LNCAP (cell line): ENCODE data around the gene CX3CL1.

Source experiments
- CTCF ChIP-seq: fragments of 450-650 bp; IDR thresholded peaks from 2 replicates; pipeline ENCODE4 v1.5.1; 2017; ENCODE audit warnings: mild to moderate bottlenecking

Gene CX3CL1

GRCh38 chr16:57427824-57428223 is 55.5 kb downstream of the CX3CL1 start:
- no peak for TF ChIP-seq CTCF

GRCh38 chr16:57430955-57431354 is 58.7 kb downstream of the CX3CL1 start:
- no peak for TF ChIP-seq CTCF

- TF ChIP-seq CTCF: no peak
Measured at GRCh38 chr16:57432505-57432904, 60.2 kb downstream of the CX3CL1 start.

GRCh38 chr16:57432989-57433388 is 60.7 kb downstream of the CX3CL1 start:
- TF ChIP-seq CTCF: no peak

GRCh38 chr16:57434003-57434402 is 61.7 kb downstream of the CX3CL1 start:
- no peak for TF ChIP-seq CTCF
